ENCODE results near the gene AUH.

AUH gene

GRCh38 chr9:91208837-91209236 lies 152.9 kb downstream of the AUH start:
- no peak for TF ChIP-seq CTCF (conservative IDR thresholded peaks at IDR 0.05)
- no peak overlapping the region for H3K27ac ChIP-seq

DNA sequence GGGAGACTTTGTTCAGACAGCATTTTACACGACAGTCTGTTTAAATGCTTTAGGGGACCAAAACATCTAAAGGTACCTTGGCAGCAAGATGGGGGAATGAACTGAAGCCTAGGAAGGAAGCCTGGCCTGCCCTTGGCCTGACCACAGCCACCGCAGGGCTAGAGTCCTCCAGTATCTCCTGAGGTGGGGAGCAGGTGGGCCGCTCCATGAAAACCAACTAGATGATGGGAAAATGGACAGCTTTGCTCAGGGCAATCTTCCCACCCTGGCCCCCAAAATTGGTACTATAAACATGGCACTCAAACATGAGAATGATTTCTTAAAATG lies 153.3 kb downstream of the AUH start:
- no peak overlapping the region for H3K27ac ChIP-seq
- no peak for TF ChIP-seq CTCF (conservative IDR thresholded peaks at IDR 0.05)

DNA sequence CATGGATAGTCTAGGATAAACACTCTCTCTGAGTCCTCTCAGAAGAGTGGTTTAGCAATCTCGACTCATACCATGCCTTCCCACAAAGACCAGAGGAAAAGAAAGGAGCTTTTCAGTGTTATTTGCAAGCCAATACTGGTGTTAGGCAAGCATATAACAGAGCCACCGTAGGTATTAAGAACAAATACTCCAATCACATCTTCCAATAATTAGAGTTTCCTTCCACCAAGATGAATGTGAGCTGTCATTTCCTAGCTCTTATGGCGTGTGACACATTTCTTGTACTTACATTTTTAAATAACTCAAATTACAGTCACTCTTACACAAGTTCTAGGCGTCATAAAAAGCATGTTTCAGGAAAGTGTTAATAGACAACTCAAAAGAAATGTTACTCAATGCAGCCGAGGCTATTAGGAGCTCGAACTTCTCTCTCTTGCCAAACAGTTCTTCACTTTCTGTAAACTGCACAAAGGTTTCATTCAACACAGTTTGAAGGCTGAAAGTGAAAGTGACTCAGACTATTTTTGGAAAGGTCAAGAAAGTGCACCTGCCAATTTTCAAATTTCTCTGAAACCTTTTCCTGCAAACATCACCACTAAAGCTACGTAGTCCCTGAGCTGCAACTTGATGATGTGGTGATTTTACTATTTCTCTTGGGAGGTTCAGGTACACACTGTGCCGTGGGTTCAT lies 153.8 kb downstream of the AUH start:
- no peak for TF ChIP-seq CTCF (conservative IDR thresholded peaks at IDR 0.05)
- H3K27ac ChIP-seq = no peak overlapping the region

DNA sequence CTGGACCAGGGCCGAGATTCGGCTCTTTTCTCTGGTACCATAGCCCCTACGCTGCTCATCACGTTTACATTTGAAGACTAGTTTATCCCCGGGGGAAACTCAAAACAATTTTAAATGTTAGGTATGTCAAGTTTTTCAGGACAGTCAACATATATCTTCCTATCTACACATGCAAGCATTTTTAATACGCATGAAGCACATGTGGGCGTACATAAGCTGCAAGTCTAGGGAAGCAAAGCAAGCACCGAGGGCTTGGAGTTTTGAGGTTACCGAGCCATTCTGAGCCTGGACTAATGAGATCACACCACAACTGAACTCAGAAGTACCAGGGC lies 154.4 kb downstream of the AUH start:
- H3K27ac ChIP-seq = no peak overlapping the region
- no peak for TF ChIP-seq CTCF (conservative IDR thresholded peaks at IDR 0.05)

DNA sequence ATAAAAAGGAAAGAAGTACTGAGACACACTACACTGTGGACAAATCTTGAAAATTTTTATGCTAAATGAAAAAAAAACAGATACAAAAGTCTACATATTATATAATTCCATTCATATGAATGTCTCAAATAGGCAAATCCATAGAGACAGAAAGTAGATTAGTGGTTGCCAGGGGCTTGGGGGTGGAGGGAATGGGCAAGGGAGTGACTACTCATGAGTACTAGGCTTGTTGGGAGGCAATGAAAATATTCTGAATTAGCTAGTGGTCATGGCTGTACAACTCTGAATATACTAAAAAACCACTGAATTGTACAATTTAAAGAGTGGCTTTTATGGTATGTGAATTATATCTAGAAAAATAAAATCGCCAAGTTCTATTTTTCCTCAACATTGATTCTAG lies 154.9 kb downstream of the AUH start:
- H3K27ac ChIP-seq = no peak overlapping the region
- no peak for TF ChIP-seq CTCF (conservative IDR thresholded peaks at IDR 0.05)

GRCh38 chr9:91202736-91203283 lies 158.9 kb downstream of the AUH start:
- TF ChIP-seq CTCF (conservative IDR thresholded peaks at IDR 0.05) = no peak
- no peak overlapping the region for H3K27ac ChIP-seq

- no peak for TF ChIP-seq CTCF (conservative IDR thresholded peaks at IDR 0.05)
- H3K27ac ChIP-seq = no peak overlapping the region
Observed at GRCh38 chr9:91200692-91201336, 160.9 kb downstream of the AUH start.
